DND-41 (cell line): ENCODE results near the gene SLX4IP.

Source experiments
- CTCF ChIP-seq: IDR thresholded peaks from 2 replicates; pipeline ENCODE4 v1.5.1; 2012; ENCODE audit warnings: borderline replicate concordance, low read length, moderate library complexity, mild to moderate bottlenecking; ENCODE audit not compliant: poor library complexity, severe bottlenecking; ENCODE audit errors: extremely low read depth
- EZH2 ChIP-seq: IDR thresholded peaks from 3 replicates; pipeline ENCODE4 v1.6.1; 2012; ENCODE audit warnings: borderline replicate concordance, low read depth, mild to moderate bottlenecking, moderate library complexity, low read length, inconsistent platforms; ENCODE audit not compliant: severe bottlenecking

DNA sequence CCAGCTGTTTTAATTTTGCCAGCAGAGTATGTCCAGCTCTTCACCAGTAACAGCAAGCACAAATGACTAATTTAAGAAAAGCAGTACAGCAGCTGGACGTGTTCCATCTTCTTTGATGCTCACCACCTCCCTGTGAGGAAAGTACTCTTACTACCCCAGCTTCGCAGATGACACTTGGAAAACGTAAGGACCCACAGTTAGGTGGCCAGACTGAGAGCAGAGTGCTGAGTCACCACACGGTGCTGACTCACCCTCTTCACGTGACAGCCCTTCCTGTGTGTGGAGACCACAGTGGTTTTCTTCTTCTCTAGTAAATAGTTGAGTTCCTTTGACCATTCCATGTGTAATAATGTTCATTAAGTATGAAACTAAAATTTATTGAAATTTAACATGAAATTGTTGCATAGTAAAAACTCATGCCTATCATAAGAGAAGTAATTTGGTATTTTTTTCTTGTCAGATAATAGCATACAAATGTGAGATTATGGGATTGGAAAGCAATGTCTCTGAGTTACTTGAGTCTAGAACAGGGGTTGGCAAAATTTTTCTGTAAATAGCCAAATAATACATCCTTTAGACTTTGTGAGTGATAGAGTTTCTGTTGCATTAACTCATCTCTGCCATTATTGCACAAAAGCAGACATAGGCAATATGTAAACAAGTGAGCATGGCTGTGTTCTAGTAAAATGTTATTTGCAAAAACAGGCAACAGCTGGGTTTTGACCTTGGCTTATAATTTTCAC, 76.6 kb downstream of the SLX4IP start:
- TF ChIP-seq CTCF = no peak
- TF ChIP-seq EZH2 = no peak
